Liver (tissue), 3 donors: ENCODE results near the gene ATP6V1F.

Source experiments
- EGR1 ChIP-seq, 2 donors: IDR thresholded peaks; 2 replicates each; pipeline ENCODE4 v1.6.1; 2016 to 2018; ENCODE audit warnings: antibody characterized with exemption in 2 of 2, low read depth in 2 of 2
- FOXA1 ChIP-seq: IDR thresholded peaks from 2 replicates; pipeline ENCODE4 v1.6.1; 2016; ENCODE audit warnings: antibody characterized with exemption
- HNF4A ChIP-seq, 2 donors: conservative IDR thresholded peaks; 2 replicates each; pipeline ENCODE4 v1.6.1; 2016; ENCODE audit warnings: antibody characterized with exemption in 2 of 2, mild to moderate bottlenecking in 2 of 2
- HNF4G ChIP-seq: IDR thresholded peaks from 2 replicates; pipeline ENCODE4 v1.6.1; 2016; ENCODE audit warnings: antibody characterized with exemption
- JUND ChIP-seq, 2 donors: IDR thresholded peaks; 2 replicates each; pipeline ENCODE4 v1.6.1; 2016; ENCODE audit warnings: antibody characterized with exemption in 2 of 2
- RAD21 ChIP-seq, 2 donors: IDR thresholded peaks; 2 replicates each; pipeline ENCODE4 v1.6.1; 2016; ENCODE audit warnings: antibody characterized with exemption in 2 of 2, mild to moderate bottlenecking in 2 of 2
- SP1 ChIP-seq: IDR thresholded peaks from 2 replicates; pipeline ENCODE4 v1.6.1; 2018; ENCODE audit warnings: antibody characterized with exemption, mild to moderate bottlenecking
- TAF1 ChIP-seq: conservative IDR thresholded peaks from 2 replicates; pipeline ENCODE4 v1.6.1; 2016; ENCODE audit warnings: antibody characterized with exemption, mild to moderate bottlenecking
- YY1 ChIP-seq: IDR thresholded peaks from 2 replicates; pipeline ENCODE4 v1.6.1; 2016; ENCODE audit warnings: antibody characterized with exemption, mild to moderate bottlenecking
- TF ChIP-seq, protein P1 (sequence below): fragments of 150-350 bp; IDR thresholded peaks from 2 replicates; pipeline ENCODE4 v1.5.1; 2017; ENCODE audit warnings: improper control_type of control experiment, low read depth, low read length; ENCODE audit not compliant: missing input control
- TF ChIP-seq, protein P2 (sequence below): IDR thresholded peaks from 2 replicates; pipeline ENCODE4 v1.6.1; 2016; ENCODE audit warnings: antibody characterized with exemption
- TF ChIP-seq, protein P3 (sequence below): IDR thresholded peaks from 2 replicates; pipeline ENCODE4 v1.6.1; 2016; ENCODE audit warnings: antibody characterized with exemption, mild to moderate bottlenecking
- donor health status: healthy.
- donor health status: healthy.

DNA sequence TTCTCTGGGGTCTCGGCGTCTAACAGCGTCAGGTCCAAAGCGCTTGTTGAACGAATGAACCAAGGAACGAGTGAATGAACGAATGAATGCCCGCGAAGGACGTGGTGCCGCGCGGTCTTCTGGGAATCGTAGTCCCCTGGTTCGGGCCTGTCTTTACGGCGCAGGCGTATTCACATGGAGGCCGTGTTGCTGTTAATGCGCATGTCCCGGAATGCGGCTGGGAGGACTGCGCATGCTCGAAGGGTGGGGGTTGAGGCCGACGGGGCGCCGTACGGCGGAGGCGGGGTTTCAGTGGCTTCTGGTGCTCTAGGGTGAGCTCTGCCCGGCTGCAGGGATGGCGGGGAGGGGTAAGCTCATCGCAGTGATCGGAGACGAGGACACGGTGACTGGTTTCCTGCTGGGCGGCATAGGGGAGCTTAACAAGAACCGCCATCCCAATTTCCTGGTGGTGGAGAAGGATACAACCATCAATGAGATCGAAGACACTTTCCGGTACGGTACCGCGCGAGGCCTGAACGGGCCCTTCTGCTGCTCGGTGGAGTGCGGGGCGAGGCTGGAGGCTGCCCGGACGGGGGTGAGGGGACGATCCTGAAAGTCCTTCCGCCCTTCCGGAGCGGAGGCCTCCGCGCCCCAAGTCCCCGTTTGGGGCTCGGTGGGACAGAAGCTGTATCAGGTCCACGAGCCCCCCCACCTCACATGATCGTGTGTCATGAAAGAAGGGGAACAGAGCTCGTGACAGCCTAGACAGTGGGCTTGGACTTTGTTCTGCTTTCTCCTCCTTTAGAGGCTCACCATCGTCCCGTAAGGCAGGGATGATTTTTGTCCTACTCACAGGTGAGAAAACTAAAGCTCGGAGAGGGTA, at the start of gene ATP6V1F:
- TF ChIP-seq, protein P1, sequence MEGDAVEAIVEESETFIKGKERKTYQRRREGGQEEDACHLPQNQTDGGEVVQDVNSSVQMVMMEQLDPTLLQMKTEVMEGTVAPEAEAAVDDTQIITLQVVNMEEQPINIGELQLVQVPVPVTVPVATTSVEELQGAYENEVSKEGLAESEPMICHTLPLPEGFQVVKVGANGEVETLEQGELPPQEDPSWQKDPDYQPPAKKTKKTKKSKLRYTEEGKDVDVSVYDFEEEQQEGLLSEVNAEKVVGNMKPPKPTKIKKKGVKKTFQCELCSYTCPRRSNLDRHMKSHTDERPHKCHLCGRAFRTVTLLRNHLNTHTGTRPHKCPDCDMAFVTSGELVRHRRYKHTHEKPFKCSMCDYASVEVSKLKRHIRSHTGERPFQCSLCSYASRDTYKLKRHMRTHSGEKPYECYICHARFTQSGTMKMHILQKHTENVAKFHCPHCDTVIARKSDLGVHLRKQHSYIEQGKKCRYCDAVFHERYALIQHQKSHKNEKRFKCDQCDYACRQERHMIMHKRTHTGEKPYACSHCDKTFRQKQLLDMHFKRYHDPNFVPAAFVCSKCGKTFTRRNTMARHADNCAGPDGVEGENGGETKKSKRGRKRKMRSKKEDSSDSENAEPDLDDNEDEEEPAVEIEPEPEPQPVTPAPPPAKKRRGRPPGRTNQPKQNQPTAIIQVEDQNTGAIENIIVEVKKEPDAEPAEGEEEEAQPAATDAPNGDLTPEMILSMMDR, result no peak
- TF ChIP-seq TAF1 (no peak), FOXA1 (no peak), HNF4A (conservative IDR thresholded peaks at IDR 0.05) (no peak), EGR1 (IDR thresholded peaks at IDR 0.05; ENCODE audit: low read depth in 2 of 2) (no peak), YY1 (peak; percentile 94), SP1 (peak; percentile 34), RAD21 (IDR thresholded peaks at IDR 0.05) (no peak), JUND (IDR thresholded peaks at IDR 0.05) (no peak), HNF4G (no peak)
- TF ChIP-seq, protein P2, sequence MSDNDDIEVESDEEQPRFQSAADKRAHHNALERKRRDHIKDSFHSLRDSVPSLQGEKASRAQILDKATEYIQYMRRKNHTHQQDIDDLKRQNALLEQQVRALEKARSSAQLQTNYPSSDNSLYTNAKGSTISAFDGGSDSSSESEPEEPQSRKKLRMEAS, result no peak
- TF ChIP-seq, protein P3, sequence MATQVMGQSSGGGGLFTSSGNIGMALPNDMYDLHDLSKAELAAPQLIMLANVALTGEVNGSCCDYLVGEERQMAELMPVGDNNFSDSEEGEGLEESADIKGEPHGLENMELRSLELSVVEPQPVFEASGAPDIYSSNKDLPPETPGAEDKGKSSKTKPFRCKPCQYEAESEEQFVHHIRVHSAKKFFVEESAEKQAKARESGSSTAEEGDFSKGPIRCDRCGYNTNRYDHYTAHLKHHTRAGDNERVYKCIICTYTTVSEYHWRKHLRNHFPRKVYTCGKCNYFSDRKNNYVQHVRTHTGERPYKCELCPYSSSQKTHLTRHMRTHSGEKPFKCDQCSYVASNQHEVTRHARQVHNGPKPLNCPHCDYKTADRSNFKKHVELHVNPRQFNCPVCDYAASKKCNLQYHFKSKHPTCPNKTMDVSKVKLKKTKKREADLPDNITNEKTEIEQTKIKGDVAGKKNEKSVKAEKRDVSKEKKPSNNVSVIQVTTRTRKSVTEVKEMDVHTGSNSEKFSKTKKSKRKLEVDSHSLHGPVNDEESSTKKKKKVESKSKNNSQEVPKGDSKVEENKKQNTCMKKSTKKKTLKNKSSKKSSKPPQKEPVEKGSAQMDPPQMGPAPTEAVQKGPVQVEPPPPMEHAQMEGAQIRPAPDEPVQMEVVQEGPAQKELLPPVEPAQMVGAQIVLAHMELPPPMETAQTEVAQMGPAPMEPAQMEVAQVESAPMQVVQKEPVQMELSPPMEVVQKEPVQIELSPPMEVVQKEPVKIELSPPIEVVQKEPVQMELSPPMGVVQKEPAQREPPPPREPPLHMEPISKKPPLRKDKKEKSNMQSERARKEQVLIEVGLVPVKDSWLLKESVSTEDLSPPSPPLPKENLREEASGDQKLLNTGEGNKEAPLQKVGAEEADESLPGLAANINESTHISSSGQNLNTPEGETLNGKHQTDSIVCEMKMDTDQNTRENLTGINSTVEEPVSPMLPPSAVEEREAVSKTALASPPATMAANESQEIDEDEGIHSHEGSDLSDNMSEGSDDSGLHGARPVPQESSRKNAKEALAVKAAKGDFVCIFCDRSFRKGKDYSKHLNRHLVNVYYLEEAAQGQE, result peak; percentile 35
